Breast epithelium (tissue), 4 donors: ENCODE data around the gene HOXB4. TPM values are rescaled to one million over a fixed set of nuclear protein-coding genes. Genes with fewer than 3 reads are reported as not detected.

Source experiments
- DNase-seq, 2 donors: peaks; one replicate each; pipeline ENCODE4 v3.0.0-alpha.2; 2019; ENCODE audit warnings: low spot score in 2 of 2
- H3K27ac ChIP-seq, 2 donors: fragments of 200-600 bp; sonication (generic) in 1 of 2; one replicate each; pipeline ENCODE4 v1.5.1; 2016 to 2019; ENCODE audit warnings: mild to moderate bottlenecking in 1 of 2
- H3K27me3 ChIP-seq, 2 donors: fragments of 200-600 bp; sonication (generic) in 1 of 2; one replicate each; pipeline versions ENCODE4 v1.5.1 to v1.6.0; 2017 to 2019; ENCODE audit warnings: control low read depth in 1 of 2, mild to moderate bottlenecking in 1 of 2
- H3K36me3 ChIP-seq: fragments of 200-600 bp; one replicate; pipeline ENCODE4 v1.5.1; 2019
- H3K4me1 ChIP-seq, 2 donors: fragments of 200-600 bp; sonication (generic); one replicate each; pipeline ENCODE4 v1.5.1; 2016 to 2019; ENCODE audit warnings: control low read depth in 1 of 2
- H3K4me3 ChIP-seq, 3 donors: fragments of 200-600 bp; sonication (generic); 1 replicate in 2 of 3; 2 replicates in 1 of 3; pipeline ENCODE4 v1.5.1; 2016 to 2019; ENCODE audit warnings: mild to moderate bottlenecking in 3 of 3, moderate library complexity in 2 of 3
- H3K9me3 ChIP-seq, 2 donors: fragments of 200-600 bp; sonication (generic) in 1 of 2; one replicate each; pipeline ENCODE4 v1.5.1; 2016 to 2019; ENCODE audit warnings: control low read depth in 1 of 2
- POLR2A ChIP-seq: fragments of 450-650 bp; IDR thresholded peaks from one replicate; pipeline ENCODE4 v1.6.1; 2016; ENCODE audit warnings: antibody characterized with exemption, mild to moderate bottlenecking, moderate library complexity
- POLR2AphosphoS5 ChIP-seq, 3 donors: sonication (generic); formaldehyde crosslinking; IDR thresholded peaks; one replicate each; pipeline ENCODE4 v1.6.1; 2017; ENCODE audit warnings: antibody characterized with exemption in 3 of 3
- intact Hi-C: fragments of 100-400 bp; cut with DNase I; formaldehyde crosslinking; loops from one replicate; pipeline ENCODE4 v1.15.1; 2023; ENCODE audit warnings: low total_unique reads
- total RNA-seq, 3 donors: library from RNA; depleted of rRNA; stranded (reverse); fragments of >200 nt; gene quantifications; one replicate each; pipeline ENCODE4 v1.1.0, GENCODE V29; 2016
- TF ChIP-seq, protein P1 (sequence below), 3 donors: fragments of 450-650 bp; IDR thresholded peaks; one replicate each; pipeline ENCODE4 v1.5.1; 2016 to 2017; ENCODE audit warnings: antibody characterized with exemption in 3 of 3, mild to moderate bottlenecking in 3 of 3, moderate library complexity in 3 of 3

The HOXB4 gene
- total RNA-seq, 3 donors from 2014 or later = 2.2 to 7.5 (median 2.3) TPM

DNA sequence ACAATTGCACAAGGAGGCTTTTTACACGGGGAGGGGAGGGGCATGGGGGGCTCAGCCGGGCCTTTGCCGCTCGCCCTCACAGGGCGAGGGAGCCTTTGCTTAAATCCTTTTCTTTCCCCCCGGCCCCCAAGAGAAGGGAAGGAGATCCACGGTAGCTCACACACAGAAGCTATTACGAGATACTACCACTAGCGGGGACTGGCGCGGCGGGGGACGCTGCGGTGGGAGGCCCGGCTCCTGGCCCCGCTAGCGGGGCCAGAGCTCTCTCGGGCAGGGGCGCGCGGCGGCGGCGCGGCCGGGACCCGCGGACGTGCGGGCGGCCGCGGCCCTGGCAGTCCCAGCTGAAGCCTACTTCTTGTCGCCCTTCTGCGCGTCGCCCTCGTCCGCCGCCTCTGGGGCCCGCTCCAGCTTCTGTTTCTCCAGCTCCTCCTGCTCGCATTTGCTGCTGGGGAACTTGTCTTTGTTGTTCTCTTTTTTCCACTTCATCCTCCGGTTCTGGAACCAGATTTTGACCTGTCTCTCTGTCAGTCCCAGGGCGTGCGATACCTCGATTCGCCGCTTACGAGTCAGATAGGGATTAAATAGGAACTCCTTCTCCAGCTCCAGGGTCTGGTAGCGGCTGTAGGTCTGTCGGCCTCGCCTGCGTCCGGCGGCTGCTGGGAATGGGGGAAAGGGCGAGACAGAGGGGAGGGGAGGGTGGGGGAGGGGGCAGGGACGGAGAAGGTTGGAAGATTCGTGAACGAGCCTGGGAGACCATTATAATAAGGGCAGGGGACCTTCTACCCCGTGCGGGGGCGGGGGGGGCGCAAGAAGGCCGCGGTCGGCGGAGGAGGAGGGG lies 34.9 kb upstream of the HOXB4 start:
- no peaks in the 10 kb centered on the region for H3K4me1 ChIP-seq
- no peaks in the 10 kb centered on the region for H3K36me3 ChIP-seq
- peak overlapping the region; percentile 54 to 78 (median 68) for H3K4me3 ChIP-seq
- H3K9me3 ChIP-seq = no peaks in the 10 kb centered on the region
- DNase-seq = no peak
- H3K27ac ChIP-seq = peak overlapping the region in 1 of 2 donors; percentile 48
- H3K27me3 ChIP-seq = peaks cover 19 to 99% of the 10 kb centered on the region in 2 donors
- intact Hi-C loops = no loop called here
- TF ChIP-seq POLR2AphosphoS5 (IDR thresholded peaks at IDR 0.05) = no peak
- TF ChIP-seq, protein P1, sequence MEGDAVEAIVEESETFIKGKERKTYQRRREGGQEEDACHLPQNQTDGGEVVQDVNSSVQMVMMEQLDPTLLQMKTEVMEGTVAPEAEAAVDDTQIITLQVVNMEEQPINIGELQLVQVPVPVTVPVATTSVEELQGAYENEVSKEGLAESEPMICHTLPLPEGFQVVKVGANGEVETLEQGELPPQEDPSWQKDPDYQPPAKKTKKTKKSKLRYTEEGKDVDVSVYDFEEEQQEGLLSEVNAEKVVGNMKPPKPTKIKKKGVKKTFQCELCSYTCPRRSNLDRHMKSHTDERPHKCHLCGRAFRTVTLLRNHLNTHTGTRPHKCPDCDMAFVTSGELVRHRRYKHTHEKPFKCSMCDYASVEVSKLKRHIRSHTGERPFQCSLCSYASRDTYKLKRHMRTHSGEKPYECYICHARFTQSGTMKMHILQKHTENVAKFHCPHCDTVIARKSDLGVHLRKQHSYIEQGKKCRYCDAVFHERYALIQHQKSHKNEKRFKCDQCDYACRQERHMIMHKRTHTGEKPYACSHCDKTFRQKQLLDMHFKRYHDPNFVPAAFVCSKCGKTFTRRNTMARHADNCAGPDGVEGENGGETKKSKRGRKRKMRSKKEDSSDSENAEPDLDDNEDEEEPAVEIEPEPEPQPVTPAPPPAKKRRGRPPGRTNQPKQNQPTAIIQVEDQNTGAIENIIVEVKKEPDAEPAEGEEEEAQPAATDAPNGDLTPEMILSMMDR (IDR thresholded peaks at IDR 0.05) = peak in 1 of 3 donors; percentile 34

DNA sequence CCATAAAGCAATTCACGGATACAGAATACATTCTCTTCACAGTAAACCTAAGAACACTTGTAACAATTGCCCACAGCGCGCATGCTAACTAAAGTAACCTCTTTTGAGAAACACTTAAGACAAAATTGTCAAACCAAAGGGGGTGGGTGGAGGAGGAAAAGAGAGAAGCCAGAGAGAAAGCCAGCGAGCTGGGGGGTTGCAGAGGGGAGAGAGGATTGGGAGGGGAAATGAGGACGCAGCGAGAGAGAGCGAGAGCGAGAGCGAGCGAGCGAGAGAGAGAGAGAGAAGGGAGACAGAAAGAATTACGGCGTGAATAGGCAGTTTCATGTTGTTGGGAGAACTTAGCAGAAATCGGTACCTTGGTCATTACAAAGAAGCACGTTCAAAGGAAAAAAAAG lies 34.3 kb upstream of the HOXB4 start:
- no peaks in the 10 kb centered on the region for H3K4me1 ChIP-seq
- H3K9me3 ChIP-seq = no peaks in the 10 kb centered on the region
- intact Hi-C loops = no loop called here
- H3K27ac ChIP-seq = no peak overlapping the region
- H3K36me3 ChIP-seq = no peaks in the 10 kb centered on the region
- peak overlapping the region; percentile 54 to 78 (median 68) for H3K4me3 ChIP-seq
- H3K27me3 ChIP-seq = peaks cover 19 to 97% of the 10 kb centered on the region in 2 donors
- TF ChIP-seq POLR2A = no peak
- TF ChIP-seq, protein P1 (IDR thresholded peaks at IDR 0.05) = no peak
- TF ChIP-seq POLR2AphosphoS5 (IDR thresholded peaks at IDR 0.05) = no peak
- DNase-seq = no peak

DNA sequence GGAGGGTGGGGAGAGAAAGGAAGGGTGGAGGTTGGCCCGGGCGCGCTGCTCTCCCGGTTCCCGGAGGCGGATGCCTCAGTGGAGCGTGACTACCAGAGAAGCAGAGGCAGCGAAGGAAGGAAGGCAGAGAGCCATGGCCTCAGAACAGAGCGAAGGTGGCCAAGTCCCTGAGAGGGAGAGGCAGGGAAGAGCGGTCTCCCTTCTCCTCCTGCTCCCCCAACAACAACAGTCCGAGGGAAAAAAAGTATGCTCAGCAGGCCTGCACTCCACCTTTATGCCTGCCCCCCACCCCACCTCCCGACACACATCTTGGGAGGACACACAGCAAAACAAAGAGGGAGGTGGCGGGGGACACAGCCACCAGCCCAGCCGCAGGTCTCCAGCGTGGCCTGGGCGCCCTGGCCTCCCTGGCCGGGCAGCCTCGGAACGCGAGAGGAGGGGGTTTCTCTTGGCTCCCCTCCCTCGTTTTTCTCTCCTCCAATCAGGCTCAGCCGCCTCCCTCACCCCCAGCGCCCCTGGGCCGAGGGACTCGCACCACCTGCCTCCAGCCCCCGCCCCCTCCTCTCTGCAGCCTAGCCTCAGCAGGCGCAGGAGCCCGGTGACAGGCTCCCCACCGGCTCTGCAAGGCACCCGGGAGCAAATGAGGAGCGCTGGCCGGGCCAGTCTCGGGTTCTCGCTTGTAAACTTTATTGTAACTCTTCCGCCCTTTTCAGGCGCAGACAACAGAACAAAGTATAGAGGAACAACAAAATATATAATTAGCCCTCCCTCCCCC lies 33.7 kb upstream of the HOXB4 start:
- TF ChIP-seq POLR2A (no peak), POLR2AphosphoS5 (IDR thresholded peaks at IDR 0.05) (no peak)
- TF ChIP-seq, protein P1 (IDR thresholded peaks at IDR 0.05) = no peak
- no peaks in the 10 kb centered on the region for H3K9me3 ChIP-seq
- no peaks in the 10 kb centered on the region for H3K36me3 ChIP-seq
- peaks cover 19 to 97% of the 10 kb centered on the region in 2 donors for H3K27me3 ChIP-seq
- intact Hi-C loops = no loop called here
- no peaks in the 10 kb centered on the region for H3K4me1 ChIP-seq
- peak overlapping the region in 1 of 2 donors; percentile 43 for H3K27ac ChIP-seq
- DNase-seq = no peak
- H3K4me3 ChIP-seq = peak overlapping the region; percentile 54 to 78 (median 68)

DNA sequence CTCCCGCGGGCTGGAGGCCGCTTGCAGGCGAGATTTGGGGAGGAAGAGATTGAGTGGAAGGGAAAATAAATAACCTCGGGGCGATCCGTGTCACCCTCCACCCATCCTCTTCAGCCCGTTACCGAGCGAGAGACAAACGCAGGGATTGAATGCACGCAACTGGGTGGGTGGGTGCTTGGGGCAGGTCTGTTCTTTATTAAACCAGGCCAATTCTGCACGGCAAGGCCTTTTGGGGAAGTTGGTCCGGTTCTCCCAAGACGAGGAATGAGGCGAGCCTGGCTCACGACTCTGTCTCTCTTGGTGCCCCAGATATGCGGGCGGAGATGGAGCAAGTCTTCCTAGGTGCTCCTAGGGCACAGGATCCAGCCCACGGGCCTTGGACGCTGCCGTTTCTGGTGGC lies 33.1 kb upstream of the HOXB4 start:
- DNase-seq = no peak
- intact Hi-C loops = no loop called here
- Histone ChIP-seq H3K27ac (peak overlapping the region in 1 of 2 donors; percentile 81), H3K36me3 (no peaks in the 10 kb centered on the region), H3K4me1 (no peaks in the 10 kb centered on the region), H3K9me3 (no peaks in the 10 kb centered on the region), H3K27me3 (peaks cover 15 to 97% of the 10 kb centered on the region in 2 donors), H3K4me3 (peak overlapping the region; percentile 54 to 78 (median 68))
- TF ChIP-seq, protein P1 (IDR thresholded peaks at IDR 0.05) = no peak
- TF ChIP-seq POLR2AphosphoS5 (IDR thresholded peaks at IDR 0.05) (no peak), POLR2A (no peak)
